Effector memory CD4-positive, alpha-beta T cell (primary cell): Measurements from ENCODE around the gene ITIH5.

Experiments used
- DNase-seq, 3 donors: peaks; one replicate each; pipeline ENCODE4 v3.0.0-alpha.2; 2020
- H3K27ac ChIP-seq: 2 replicates; pipeline ENCODE4 v1.7.0; 2013; ENCODE audit warnings: mild to moderate bottlenecking, low read length, moderate library complexity; ENCODE audit not compliant: insufficient read depth, poor library complexity, severe bottlenecking
- H3K27me3 ChIP-seq: replicated peaks from 2 replicates; pipeline ENCODE4 v1.7.0; 2013; ENCODE audit warnings: mild to moderate bottlenecking, low read length; ENCODE audit not compliant: insufficient read depth, control insufficient read depth, poor library complexity, severe bottlenecking
- H3K36me3 ChIP-seq: 2 replicates; pipeline ENCODE4 v1.7.0; 2013; ENCODE audit warnings: mild to moderate bottlenecking, low read length, moderate library complexity; ENCODE audit not compliant: control insufficient read depth, insufficient read depth
- H3K4me1 ChIP-seq: 2 replicates; pipeline ENCODE4 v1.7.0; 2013; ENCODE audit warnings: low read length, mild to moderate bottlenecking; ENCODE audit not compliant: control insufficient read depth, insufficient read depth, poor library complexity, severe bottlenecking
- H3K4me3 ChIP-seq: 2 replicates; pipeline ENCODE4 v1.7.0; 2013; ENCODE audit warnings: low read length, low read depth, mild to moderate bottlenecking; ENCODE audit not compliant: insufficient read depth, poor library complexity, severe bottlenecking
- H3K9me3 ChIP-seq: 2 replicates; pipeline ENCODE4 v1.7.0; 2013; ENCODE audit warnings: mild to moderate bottlenecking, low read length, moderate library complexity; ENCODE audit not compliant: control insufficient read depth

Gene ITIH5

GRCh38 chr10:7609556-7609955 is 57.2 kb downstream of the ITIH5 start:
- no peak for DNase-seq
- Histone ChIP-seq H3K4me1 (no peaks in the 10 kb centered on the region), H3K27ac (no peak overlapping the region), H3K36me3 (no peaks in the 10 kb centered on the region), H3K9me3 (no peaks in the 10 kb centered on the region), H3K27me3 (no peaks in the 10 kb centered on the region), H3K4me3 (no peak overlapping the region)

GRCh38 chr10:7608001-7608400 is 58.8 kb downstream of the ITIH5 start:
- Histone ChIP-seq H3K27ac (no peak overlapping the region), H3K27me3 (no peaks in the 10 kb centered on the region), H3K4me3 (no peak overlapping the region), H3K36me3 (no peaks in the 10 kb centered on the region), H3K9me3 (no peaks in the 10 kb centered on the region), H3K4me1 (no peaks in the 10 kb centered on the region)
- DNase-seq = no peak

GRCh38 chr10:7606951-7607404 is 59.8 kb downstream of the ITIH5 start:
- Histone ChIP-seq H3K4me3 (no peak overlapping the region), H3K9me3 (no peaks in the 10 kb centered on the region), H3K36me3 (no peaks in the 10 kb centered on the region), H3K27ac (no peak overlapping the region), H3K27me3 (no peaks in the 10 kb centered on the region), H3K4me1 (no peaks in the 10 kb centered on the region)
- DNase-seq = no peak

- H3K27ac ChIP-seq = no peak overlapping the region
- H3K4me3 ChIP-seq = no peak overlapping the region
- H3K36me3 ChIP-seq = no peaks in the 10 kb centered on the region
- H3K9me3 ChIP-seq = no peaks in the 10 kb centered on the region
- H3K27me3 ChIP-seq = no peaks in the 10 kb centered on the region
- H3K4me1 ChIP-seq = no peaks in the 10 kb centered on the region
- DNase-seq = no peak
These were observed 61.0 kb downstream of the ITIH5 start for GRCh38 chr10:7605565-7606295.

- Histone ChIP-seq H3K27me3 (no peaks in the 10 kb centered on the region), H3K27ac (no peak overlapping the region), H3K9me3 (no peaks in the 10 kb centered on the region), H3K4me1 (no peaks in the 10 kb centered on the region), H3K4me3 (no peak overlapping the region), H3K36me3 (no peaks in the 10 kb centered on the region)
- DNase-seq = no peak
These were observed 65.6 kb downstream of the ITIH5 start for GRCh38 chr10:7601023-7601656.

- H3K4me3 ChIP-seq = no peak overlapping the region
- no peaks in the 10 kb centered on the region for H3K9me3 ChIP-seq
- H3K27me3 ChIP-seq = no peaks in the 10 kb centered on the region
- no peak for DNase-seq
- no peaks in the 10 kb centered on the region for H3K4me1 ChIP-seq
- no peaks in the 10 kb centered on the region for H3K36me3 ChIP-seq
- H3K27ac ChIP-seq = no peak overlapping the region
These were observed 68.0 kb downstream of the ITIH5 start for GRCh38 chr10:7598771-7599170.

- H3K4me1 ChIP-seq = no peaks in the 10 kb centered on the region
- H3K9me3 ChIP-seq = no peaks in the 10 kb centered on the region
- no peaks in the 10 kb centered on the region for H3K36me3 ChIP-seq
- H3K27ac ChIP-seq = no peak overlapping the region
- no peak for DNase-seq
- H3K27me3 ChIP-seq = no peaks in the 10 kb centered on the region
- no peak overlapping the region for H3K4me3 ChIP-seq
These were observed 70.4 kb downstream of the ITIH5 start for GRCh38 chr10:7596356-7596755.

GRCh38 chr10:7593905-7594304 is 72.9 kb downstream of the ITIH5 start:
- Histone ChIP-seq H3K36me3 (no peaks in the 10 kb centered on the region), H3K4me1 (no peaks in the 10 kb centered on the region), H3K27ac (no peak overlapping the region), H3K9me3 (no peaks in the 10 kb centered on the region), H3K4me3 (no peak overlapping the region), H3K27me3 (no peaks in the 10 kb centered on the region)
- DNase-seq = no peak

- H3K27me3 ChIP-seq = no peaks in the 10 kb centered on the region
- H3K9me3 ChIP-seq = no peaks in the 10 kb centered on the region
- H3K4me1 ChIP-seq = no peaks in the 10 kb centered on the region
- no peaks in the 10 kb centered on the region for H3K36me3 ChIP-seq
- no peak for DNase-seq
- H3K4me3 ChIP-seq = no peak overlapping the region
- H3K27ac ChIP-seq = no peak overlapping the region
These were observed 73.7 kb downstream of the ITIH5 start for GRCh38 chr10:7593063-7593462.

GRCh38 chr10:7592627-7593026 is 74.1 kb downstream of the ITIH5 start:
- no peak overlapping the region for H3K27ac ChIP-seq
- H3K36me3 ChIP-seq = no peaks in the 10 kb centered on the region
- H3K4me1 ChIP-seq = no peaks in the 10 kb centered on the region
- H3K27me3 ChIP-seq = no peaks in the 10 kb centered on the region
- DNase-seq = no peak
- no peaks in the 10 kb centered on the region for H3K9me3 ChIP-seq
- no peak overlapping the region for H3K4me3 ChIP-seq
